SU-DHL-6 (cell line): ENCODE data around the gene DEPDC7.

Experiments
- H2AFZ ChIP-seq: fragments of 200-600 bp; sonication (generic); 2 replicates; pipeline ENCODE4 v1.6.1; 2014; ENCODE audit warnings: low read depth, mild to moderate bottlenecking, moderate library complexity, mixed read lengths, antibody characterized with exemption, low read length; ENCODE audit not compliant: severe bottlenecking
- H3F3A ChIP-seq: fragments of 200-600 bp; shearing (Covaris generic); 2 replicates; pipeline ENCODE4 v1.6.0; 2016; ENCODE audit warnings: antibody characterized with exemption, mild to moderate bottlenecking; ENCODE audit not compliant: insufficient read depth
- H3K27ac ChIP-seq: fragments of 200-600 bp; sonication (generic); 2 replicates; pipeline ENCODE4 v1.5.1; 2016; ENCODE audit warnings: low read depth, mild to moderate bottlenecking, low read length, moderate library complexity, mixed read lengths
- H3K27me3 ChIP-seq: fragments of 200-600 bp; sonication (generic), shearing (Covaris generic); 2 replicates; pipeline ENCODE4 v1.6.0; 2014; ENCODE audit warnings: mild to moderate bottlenecking, low read length
- H3K36me3 ChIP-seq: fragments of 200-600 bp; sonication (generic); 2 replicates; pipeline ENCODE4 v1.6.1; 2014; ENCODE audit warnings: mild to moderate bottlenecking, low read length, mixed read lengths
- H3K4me2 ChIP-seq: fragments of 300-600, 200-600 bp; shearing (Covaris generic), sonication (generic); 2 replicates; pipeline ENCODE4 v1.6.0; 2014; ENCODE audit warnings: low read length, low read depth, mild to moderate bottlenecking; ENCODE audit not compliant: poor library complexity, severe bottlenecking
- H3K4me3 ChIP-seq: fragments of 200-600 bp; sonication (generic); 2 replicates; pipeline ENCODE4 v1.5.1; 2014; ENCODE audit warnings: antibody characterized with exemption, low read length, mild to moderate bottlenecking, mixed read lengths; ENCODE audit not compliant: insufficient read depth, poor library complexity, severe bottlenecking
- H3K79me2 ChIP-seq: fragments of 200-600 bp; sonication (generic); 2 replicates; pipeline ENCODE4 v1.6.1; 2014; ENCODE audit warnings: mild to moderate bottlenecking, low read length, moderate library complexity; ENCODE audit not compliant: insufficient read depth
- H3K9ac ChIP-seq: fragments of 200-600 bp; sonication (generic); 2 replicates; pipeline ENCODE4 v1.7.0; 2014; ENCODE audit warnings: mild to moderate bottlenecking, low read length
- H3K9me2 ChIP-seq: fragments of 200-600 bp; sonication (generic); replicated peaks from 2 replicates; pipeline ENCODE4 v1.6.1; 2014; ENCODE audit warnings: low read length; ENCODE audit not compliant: insufficient read depth
- H3K9me3 ChIP-seq: fragments of 200-600 bp; sonication (generic); 2 replicates; pipeline ENCODE4 v1.6.1; 2014; ENCODE audit warnings: low read length, mixed read lengths; ENCODE audit not compliant: insufficient read depth
- H4K20me1 ChIP-seq: fragments of 200-600 bp; sonication (generic); 2 replicates; pipeline ENCODE4 v1.6.1; 2014; ENCODE audit warnings: low read depth, mild to moderate bottlenecking, antibody characterized with exemption, low read length, moderate library complexity, mixed read lengths
- CTCF ChIP-seq: fragments of 200-600 bp; sonication (generic); IDR thresholded peaks from one replicate; pipeline ENCODE4 v1.5.1; 2017; ENCODE audit warnings: antibody characterized with exemption, mild to moderate bottlenecking, low read length, moderate library complexity; ENCODE audit not compliant: insufficient read depth, poor library complexity, severe bottlenecking
- EZH2phosphoT487 ChIP-seq: fragments of 200-600 bp; sonication (generic), shearing (Covaris generic); conservative IDR thresholded peaks from 2 replicates; pipeline ENCODE4 v1.6.1; 2018; ENCODE audit warnings: mild to moderate bottlenecking, antibody characterized with exemption, low read length, moderate library complexity, mixed read lengths

DEPDC7 gene

GRCh38 chr11:33064033-33064825 is 48.6 kb downstream of the DEPDC7 start:
- no peak overlapping the region for H3K4me3 ChIP-seq
- H3K79me2 ChIP-seq, result no peaks in the 10 kb centered on the region
- H3K27ac ChIP-seq, result no peak overlapping the region

GRCh38 chr11:33064866-33065265 is 49.2 kb downstream of the DEPDC7 start:
- Histone ChIP-seq H3K79me2 (no peaks in the 10 kb centered on the region), H3K4me3 (no peak overlapping the region), H3K36me3 (no peaks in the 10 kb centered on the region), H3K9me2 (no peaks in the 10 kb centered on the region), H3K9ac (no peak overlapping the region), H3F3A (no peaks in the 10 kb centered on the region), H3K27me3 (no peaks in the 10 kb centered on the region), H4K20me1 (no peaks in the 10 kb centered on the region), H3K4me2 (no peak overlapping the region), H2AFZ (no peak overlapping the region), H3K9me3 (no peaks in the 10 kb centered on the region), H3K27ac (no peak overlapping the region)
- TF ChIP-seq CTCF, result no peak
- no peak for TF ChIP-seq EZH2phosphoT487

More at GRCh38 chr11:33064033-33064825, 48.6 kb downstream of the DEPDC7 start:
- no peaks in the 10 kb centered on the region for H3K9me2 ChIP-seq
- H3F3A ChIP-seq, result no peaks in the 10 kb centered on the region
- H3K36me3 ChIP-seq, result no peaks in the 10 kb centered on the region
- H3K27me3 ChIP-seq, result no peaks in the 10 kb centered on the region
- H4K20me1 ChIP-seq, result no peaks in the 10 kb centered on the region
- no peak for TF ChIP-seq CTCF
- TF ChIP-seq EZH2phosphoT487, result no peak
- H3K9ac ChIP-seq, result no peak overlapping the region
- no peak overlapping the region for H2AFZ ChIP-seq
- no peaks in the 10 kb centered on the region for H3K9me3 ChIP-seq
- H3K4me2 ChIP-seq, result no peak overlapping the region

GRCh38 chr11:33065445-33066178 is 49.9 kb downstream of the DEPDC7 start:
- H3K79me2 ChIP-seq, result no peaks in the 10 kb centered on the region
- H3K4me2 ChIP-seq, result no peak overlapping the region
- no peaks in the 10 kb centered on the region for H3K9me2 ChIP-seq
- H3K4me3 ChIP-seq, result no peak overlapping the region
- H3K9ac ChIP-seq, result no peak overlapping the region
- H3K27ac ChIP-seq, result no peak overlapping the region
- TF ChIP-seq EZH2phosphoT487 (no peak), CTCF (peak; percentile 49)
- H2AFZ ChIP-seq, result no peak overlapping the region
- no peaks in the 10 kb centered on the region for H4K20me1 ChIP-seq
- no peaks in the 10 kb centered on the region for H3K36me3 ChIP-seq
- no peaks in the 10 kb centered on the region for H3K27me3 ChIP-seq
- no peaks in the 10 kb centered on the region for H3K9me3 ChIP-seq
- no peaks in the 10 kb centered on the region for H3F3A ChIP-seq
